H54 (cell line): ENCODE measurements around the gene NAALADL2.
A peak's percentile ranks its signal among the peaks of the same experiment; 100 is the strongest.

Source experiments
- DNase-seq: peaks from one replicate; pipeline ENCODE4 v3.0.0; 2011; ENCODE audit warnings: low spot score, mixed read lengths; ENCODE audit not compliant: insufficient read length
- FAIRE-seq: peaks from 3 replicates; lab custom pipeline; 2011; peaks lifted over from hg19 to GRCh38; lab: Jason Lieb, UNC
- POLR2A ChIP-seq: IDR thresholded peaks from 2 replicates; pipeline ENCODE4 v1.6.1; 2011; ENCODE audit warnings: low read depth, mild to moderate bottlenecking, low read length

The NAALADL2 gene

DNA sequence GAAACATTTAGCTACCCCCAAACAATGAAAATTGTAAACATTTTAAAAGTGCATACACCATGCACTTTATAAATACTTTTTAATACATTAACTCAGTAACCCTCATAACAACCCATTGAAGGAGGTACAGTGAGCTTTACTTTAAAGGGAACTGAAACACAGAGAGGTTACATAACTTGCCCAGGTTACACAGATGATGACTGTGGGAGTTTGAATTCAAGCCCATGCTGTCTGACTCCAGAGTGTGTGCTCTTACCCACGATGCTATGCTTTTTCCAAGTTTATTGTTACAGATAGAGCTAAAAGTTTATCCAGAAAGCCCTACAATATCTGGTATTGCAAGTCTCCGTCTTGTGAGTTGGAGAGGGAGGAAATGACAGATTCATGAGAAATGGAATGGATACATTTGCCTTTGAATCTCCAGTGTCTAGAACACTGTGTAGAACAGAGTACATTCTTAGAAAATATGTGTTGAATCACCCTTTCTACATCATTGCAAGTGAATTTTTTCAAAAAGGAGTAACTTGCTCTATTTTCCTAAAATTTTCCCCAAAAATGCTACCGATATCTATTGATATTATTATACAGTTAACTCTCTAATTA lies 428.3 kb downstream of the NAALADL2 start:
- FAIRE-seq (no peak), DNase-seq (no peak)
- TF ChIP-seq POLR2A, result no peak

DNA sequence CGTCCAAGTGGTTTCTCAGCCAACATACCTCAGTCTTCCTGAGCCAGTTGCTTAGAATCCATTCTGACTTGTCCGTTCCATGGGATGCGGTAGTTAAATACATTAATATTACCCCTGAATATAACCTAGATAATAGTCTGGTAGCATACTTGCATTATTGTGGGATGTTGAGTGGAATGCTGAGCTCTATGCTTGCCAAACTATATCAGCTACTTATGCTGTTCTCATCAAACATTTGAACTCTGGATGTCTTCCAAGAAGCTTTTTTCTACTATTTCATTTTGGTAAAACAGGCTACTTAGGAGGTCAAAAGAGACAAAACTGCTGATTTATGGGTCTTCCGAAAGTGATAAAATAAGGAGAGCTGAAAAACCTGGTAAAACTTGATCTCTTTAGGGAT lies 429.5 kb downstream of the NAALADL2 start:
- no peak for DNase-seq
- TF ChIP-seq POLR2A, result no peak
- no peak for FAIRE-seq

GRCh38 chr3:175294793-175295192 lies 435.7 kb downstream of the NAALADL2 start:
- TF ChIP-seq POLR2A, result no peak
- DNase-seq (no peak), FAIRE-seq (no peak)

DNA sequence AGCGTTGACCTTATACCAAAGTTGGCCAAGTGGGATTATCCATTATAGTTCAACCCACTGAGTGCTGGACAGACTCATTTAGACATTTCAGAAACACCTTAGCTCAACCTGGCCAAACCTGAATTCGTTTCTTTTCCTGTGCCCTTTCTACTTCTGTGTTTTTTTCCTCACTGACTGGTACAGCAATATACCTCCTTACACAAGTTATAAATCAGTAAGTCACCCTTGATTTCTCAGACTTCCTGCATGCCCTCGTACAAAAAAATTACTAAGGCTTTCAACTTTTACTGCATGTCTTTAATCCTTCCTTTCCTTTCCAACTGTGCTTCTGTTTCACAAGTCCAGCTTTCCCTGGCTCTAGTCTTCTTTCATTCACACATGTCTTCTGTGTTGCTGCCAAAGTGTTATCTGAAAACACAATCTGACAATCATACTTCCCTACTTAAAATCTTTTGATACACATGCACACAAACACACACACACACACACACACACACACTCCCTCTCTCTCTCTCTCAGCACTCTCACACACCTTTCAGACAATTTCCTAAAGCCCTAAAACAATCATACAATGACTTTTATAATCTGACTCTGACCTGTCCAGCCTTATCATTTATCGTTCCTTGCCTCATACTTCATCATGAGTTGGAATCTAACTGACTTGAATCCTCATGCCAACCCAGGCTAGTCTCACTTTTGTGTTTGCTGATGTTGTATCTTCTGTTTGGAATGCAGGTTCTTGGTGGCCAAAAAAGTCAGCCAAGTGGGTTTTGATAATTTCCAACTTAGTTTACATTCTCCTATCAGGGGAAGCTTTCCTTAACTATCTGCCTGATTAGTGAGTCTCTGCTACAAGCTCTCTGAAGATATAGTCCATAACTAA lies 436.4 kb downstream of the NAALADL2 start:
- DNase-seq (no peak), FAIRE-seq (no peak)
- no peak for TF ChIP-seq POLR2A

DNA sequence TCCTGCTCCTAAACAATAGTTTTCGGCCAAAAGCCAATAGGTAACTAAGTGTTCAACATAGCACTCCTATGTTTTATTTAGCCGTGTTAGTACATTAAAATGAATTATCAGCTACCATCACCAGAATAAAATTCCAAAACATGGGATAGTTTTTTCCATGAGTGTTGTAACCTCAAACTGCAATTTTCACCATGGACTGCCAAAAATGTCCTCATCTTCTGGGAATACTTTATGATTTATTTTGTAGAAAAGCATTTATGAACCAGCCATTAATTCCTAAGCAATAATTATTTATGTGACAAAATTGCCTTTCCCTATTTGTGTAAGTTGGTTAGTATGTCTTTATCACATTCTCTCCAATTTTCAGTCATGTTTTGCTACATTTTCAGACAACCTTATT lies 438.1 kb downstream of the NAALADL2 start:
- no peak for DNase-seq
- no peak for TF ChIP-seq POLR2A
- no peak for FAIRE-seq

- DNase-seq (no peak), FAIRE-seq (no peak)
- no peak for TF ChIP-seq POLR2A
Observed at GRCh38 chr3:175301741-175302140, 442.6 kb downstream of the NAALADL2 start.

DNA sequence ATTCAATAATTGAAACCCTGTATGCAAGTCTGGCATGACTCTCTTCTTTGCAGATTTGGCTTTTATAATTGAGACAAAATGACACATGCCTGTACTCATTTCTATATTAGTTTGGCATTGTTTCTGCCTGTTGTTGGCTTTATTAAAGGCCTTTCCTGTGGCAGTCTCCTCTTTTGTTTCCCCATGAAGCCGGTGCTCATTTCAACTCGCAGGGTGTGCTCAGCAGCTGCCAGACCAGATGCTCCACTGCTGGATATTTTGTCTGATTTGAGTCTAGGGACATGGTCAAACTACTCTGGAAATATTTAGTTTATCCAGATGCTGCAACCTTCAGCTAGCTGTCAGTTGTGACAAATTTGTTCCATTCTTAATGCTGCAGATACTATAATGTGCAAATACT lies 445.3 kb downstream of the NAALADL2 start:
- TF ChIP-seq POLR2A, result no peak
- FAIRE-seq (no peak), DNase-seq (no peak)

- no peak for DNase-seq
Observed at GRCh38 chr3:175307642-175308041, 448.5 kb downstream of the NAALADL2 start.

DNA sequence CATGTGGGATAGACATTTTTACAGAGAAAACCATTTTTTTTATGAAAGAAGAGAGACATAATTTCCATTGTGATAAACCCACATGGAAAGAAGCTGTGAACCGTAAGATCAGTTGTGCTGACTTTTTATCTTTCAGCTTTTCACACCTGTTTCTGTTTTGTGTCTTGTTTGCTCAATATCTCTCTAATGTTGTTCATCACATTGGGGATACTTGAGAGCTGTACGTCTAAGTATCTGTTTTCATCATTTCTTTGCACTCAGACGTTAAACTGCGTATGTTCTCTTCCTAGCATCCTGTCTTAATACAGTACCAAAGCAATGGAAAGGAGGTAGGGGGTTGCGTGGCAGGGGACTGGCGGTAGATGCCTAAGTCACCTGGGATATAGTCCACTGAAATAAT lies 449.0 kb downstream of the NAALADL2 start:
- FAIRE-seq (no peak), DNase-seq (no peak)
- no peak for TF ChIP-seq POLR2A

More at GRCh38 chr3:175307642-175308041, 448.5 kb downstream of the NAALADL2 start:
- FAIRE-seq, result peak; percentile 58
- no peak for TF ChIP-seq POLR2A

- TF ChIP-seq POLR2A, result no peak
- DNase-seq (no peak), FAIRE-seq (no peak)
Observed at GRCh38 chr3:175310046-175310445, 450.9 kb downstream of the NAALADL2 start.

DNA sequence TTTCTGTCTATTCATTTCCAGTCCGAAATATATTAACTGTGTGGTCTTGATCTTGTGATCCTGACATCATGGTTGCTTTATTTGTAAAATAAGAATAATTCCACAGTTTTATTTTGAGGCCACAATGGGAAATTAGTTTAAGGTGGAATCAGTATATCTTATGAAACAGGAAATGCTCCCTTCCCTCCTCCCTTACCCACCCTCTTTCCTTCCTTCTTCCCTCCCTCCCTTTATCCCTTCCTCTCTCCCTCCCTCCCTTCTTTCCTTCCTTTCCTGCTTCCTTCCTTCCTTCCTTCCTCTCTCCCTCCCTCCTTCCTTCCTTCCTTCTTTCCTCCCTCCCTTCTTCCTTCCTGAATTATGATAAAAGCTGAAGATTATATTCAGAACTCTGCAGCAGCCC lies 452.3 kb downstream of the NAALADL2 start:
- no peak for FAIRE-seq
- TF ChIP-seq POLR2A, result no peak

DNA sequence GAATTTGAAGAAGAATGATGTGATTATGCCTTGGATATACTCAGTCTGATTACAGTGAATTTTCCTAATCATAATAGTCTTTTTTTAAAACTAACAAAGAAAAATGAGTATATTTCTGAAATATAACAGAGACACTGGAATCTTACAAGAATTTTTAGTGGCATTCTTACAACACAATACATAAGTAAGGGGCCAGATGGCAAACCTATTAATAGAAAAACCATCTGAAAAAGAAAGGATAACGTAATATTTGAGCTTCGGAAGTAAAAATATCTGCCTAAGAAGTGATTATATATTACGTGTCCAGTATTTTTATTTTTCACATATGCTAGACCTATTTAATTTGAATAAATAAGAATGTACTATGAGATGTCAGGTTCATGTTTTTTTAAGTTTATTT lies 452.8 kb downstream of the NAALADL2 start:
- TF ChIP-seq POLR2A, result no peak
- FAIRE-seq, result no peak

More for the DNA sequence above, 452.3 kb downstream of the NAALADL2 start:
- DNase-seq, result no peak

GRCh38 chr3:175312791-175313190 lies 453.7 kb downstream of the NAALADL2 start:
- no peak for DNase-seq
- FAIRE-seq, result no peak
- TF ChIP-seq POLR2A, result no peak

More for the DNA sequence above, 452.8 kb downstream of the NAALADL2 start:
- no peak for DNase-seq

DNA sequence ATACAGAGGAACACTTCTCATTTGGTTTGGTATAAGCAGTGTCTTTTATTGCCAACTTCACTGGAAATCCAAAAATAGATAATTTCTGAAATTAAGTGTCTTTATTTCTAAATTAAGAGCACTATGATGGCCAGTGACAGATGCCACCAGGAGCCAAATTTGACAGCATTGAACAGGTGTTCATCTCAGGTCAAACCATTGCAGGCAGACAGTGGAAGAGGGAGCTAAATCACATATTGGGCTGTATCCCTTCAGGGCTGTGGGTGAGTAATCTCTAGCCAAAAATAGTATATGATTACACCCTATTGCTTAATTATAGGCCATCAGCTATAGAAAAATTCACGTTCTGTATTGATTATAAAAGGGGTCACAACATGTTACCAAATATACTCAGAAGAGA lies 457.7 kb downstream of the NAALADL2 start:
- TF ChIP-seq POLR2A, result no peak
- FAIRE-seq (no peak), DNase-seq (no peak)
